Hindlimb muscle (tissue), 1 donor: ENCODE data around the gene PRCC. TPM values are rescaled to one million over a fixed set of nuclear protein-coding genes. Genes with fewer than 3 reads are reported as not detected.
"Not testable (repeated sequence)": the region's sequence is repeated elsewhere in the genome, so short reads cannot be mapped to it uniquely, and the experiment has no call there.

Source experiments
- DNase-seq: peaks from one replicate; pipeline ENCODE4 v3.0.0-alpha.2; 2013
- polyA plus RNA-seq: library from polyadenylated mRNA; unstranded; fragments of 120-200 nt; gene quantifications from one replicate; pipeline ENCODE4 v1.2.1, GENCODE V29; 2013; ENCODE audit not compliant: insufficient read length

Gene PRCC
- polyA plus RNA-seq, 1 donor = 64.9 TPM

DNA sequence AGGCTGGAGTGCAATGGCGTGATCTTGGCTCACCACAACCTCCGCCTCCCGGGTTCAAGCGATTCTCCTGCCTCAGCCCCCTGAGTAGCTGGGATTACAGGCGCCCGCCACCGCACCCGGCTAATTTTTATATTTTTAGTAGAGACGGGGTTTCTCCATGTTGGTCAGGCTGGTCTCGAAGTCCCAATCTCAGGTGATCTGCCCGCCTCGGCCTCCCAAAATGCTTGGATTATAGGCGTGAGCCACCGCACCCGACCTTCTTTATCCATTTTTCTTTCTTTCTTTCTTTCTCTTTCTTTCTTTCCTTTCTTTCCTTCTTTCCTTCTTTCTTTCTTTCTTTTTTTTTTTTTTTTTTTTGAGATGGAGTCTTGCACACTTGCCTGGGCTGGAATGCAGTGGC, 2.2 kb upstream of the PRCC start:
- not testable (repeated sequence) for DNase-seq

- no peak for DNase-seq
These were observed 1.7 kb upstream of the PRCC start for GRCh38 chr1:156765666-156766065.

DNA sequence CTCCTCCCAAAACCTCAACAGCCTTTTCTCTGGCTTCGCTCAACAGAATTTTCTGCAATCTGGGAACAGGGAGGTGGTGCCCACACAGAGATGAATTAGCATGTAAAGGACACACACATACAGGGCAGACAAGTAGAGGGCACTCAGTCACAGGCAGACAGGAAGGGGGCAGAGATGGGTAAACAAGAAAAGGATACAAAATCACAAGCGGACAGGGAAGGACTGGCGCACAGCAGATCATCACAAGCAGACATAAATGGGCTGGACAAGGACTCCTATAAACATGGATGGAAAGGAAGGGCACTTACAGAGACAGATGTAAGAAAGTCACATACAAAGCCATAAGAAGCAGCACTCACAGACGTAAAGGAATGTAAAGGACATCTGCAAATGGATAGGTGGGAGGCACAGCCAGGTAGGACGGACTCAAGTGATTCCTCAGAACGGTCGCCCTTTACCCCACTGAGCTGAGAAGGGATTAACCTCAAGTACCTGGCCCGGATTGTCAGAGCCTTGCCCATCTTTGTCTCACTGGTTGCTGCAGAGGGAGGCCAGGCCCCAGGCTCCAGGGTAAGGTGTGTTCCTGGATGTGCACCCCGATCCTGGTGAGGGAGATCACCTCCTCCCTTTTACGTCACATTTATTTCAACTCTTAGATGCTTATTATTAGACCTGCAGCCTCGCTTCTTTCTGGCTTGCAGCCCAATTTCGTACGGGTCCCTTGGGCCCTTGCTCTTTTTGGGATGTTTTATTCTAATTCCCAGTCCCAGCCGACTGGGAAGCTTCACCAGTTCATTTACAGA, 836 bp upstream of the PRCC start:
- no peak for DNase-seq

DNA sequence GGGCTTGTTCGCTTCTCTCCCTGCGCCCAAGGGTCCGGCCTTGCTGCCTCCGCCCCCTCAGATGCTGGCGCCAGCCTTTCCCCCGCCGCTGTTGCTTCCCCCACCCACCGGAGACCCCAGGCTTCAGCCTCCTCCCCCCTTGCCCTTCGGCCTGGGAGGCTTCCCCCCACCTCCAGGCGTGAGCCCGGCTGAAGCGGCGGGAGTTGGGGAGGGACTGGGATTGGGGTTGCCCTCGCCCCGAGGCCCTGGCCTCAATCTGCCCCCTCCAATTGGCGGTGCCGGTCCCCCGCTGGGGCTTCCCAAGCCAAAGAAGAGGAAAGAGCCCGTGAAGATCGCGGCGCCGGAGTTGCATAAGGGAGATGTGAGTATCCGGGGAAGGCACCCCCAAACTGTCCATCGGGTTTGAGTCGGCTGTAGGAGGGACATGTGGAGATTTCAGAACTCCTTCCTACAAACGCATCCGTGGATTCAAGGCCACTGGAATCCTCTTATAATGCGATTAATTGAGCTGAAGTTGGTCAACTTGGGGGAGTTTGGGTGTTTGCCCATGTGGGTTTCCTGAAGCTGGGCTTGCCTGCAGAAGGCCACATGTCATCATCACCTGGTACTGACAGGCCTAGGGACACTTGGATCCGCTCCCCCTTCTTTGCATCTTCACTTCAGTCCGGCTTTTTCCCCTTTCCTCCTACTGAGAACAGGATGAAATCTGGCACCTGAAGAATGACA, 707 bp downstream of the PRCC start:
- DNase-seq = no peak

DNA sequence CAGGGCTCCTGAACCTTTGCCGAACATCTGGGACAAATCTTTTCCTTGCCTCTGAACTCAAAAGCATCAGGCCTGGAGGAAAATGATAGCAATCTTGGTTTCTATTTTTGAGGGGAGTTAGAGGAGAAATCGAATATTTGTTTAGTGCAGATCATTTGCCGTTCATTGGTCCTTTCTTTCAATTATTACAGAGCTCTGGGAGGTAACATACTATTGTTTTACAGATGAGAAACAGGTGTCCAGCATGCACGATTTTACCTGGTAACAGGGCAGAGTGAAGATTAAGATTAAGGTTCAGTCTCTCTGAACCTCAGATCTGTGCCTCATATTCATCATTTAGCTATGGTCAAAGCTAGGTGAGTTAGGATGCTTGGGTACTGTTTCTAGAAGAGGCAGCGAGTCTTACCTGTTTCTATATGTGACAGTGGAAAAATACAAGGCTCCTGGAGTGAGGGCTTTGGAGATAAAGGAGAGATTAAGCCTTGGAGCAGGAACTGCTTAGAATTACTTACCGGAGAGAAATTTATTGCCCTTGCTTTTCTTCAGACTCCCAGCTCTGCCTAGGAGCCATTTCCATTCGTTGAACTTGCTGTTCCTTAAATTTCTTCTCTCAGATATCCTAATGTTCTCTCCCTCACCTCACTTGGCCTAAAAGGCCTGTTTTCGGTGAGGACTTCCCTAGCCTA, 1.4 kb downstream of the PRCC start:
- DNase-seq = no peak

- DNase-seq = no peak
These were observed 4.9 kb downstream of the PRCC start for GRCh38 chr1:156772222-156772621.

DNA sequence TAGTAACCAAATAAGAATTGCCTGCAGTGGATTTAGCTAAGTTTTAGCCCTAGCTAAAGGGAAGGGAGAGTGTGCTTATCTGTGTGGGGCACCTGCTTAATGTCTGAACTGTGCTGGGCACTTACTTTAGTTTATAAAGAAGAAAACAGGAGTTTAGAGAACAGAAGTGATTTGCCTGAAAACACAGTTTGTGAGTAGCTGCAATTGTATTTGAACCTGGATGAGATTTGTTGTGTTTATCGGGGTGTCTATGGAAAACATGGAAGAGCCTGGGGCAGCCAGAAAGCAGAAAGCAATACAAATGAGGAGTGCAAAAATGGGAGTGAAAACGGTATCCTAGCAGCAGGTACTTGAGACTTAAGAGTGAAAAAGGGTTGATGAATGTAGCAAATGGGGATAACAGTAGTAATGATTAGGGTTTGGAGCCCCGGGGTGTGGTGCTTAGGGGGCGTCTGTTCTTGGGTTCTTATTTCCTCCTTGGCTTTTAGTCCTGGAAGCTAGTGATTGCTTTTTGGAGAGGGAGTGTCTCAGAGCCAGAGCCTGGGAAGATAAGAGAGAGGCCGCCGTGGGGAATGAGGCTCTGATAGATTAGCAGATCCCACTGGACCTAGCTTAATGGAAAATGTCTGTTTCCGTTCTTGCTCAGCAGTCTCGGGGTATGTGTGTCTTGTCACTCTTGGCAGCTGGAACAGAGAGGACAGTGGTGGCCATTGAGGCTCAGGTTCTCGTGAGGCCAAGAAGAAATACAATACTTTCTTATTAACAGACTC, 5.6 kb downstream of the PRCC start:
- DNase-seq = no peak

DNA sequence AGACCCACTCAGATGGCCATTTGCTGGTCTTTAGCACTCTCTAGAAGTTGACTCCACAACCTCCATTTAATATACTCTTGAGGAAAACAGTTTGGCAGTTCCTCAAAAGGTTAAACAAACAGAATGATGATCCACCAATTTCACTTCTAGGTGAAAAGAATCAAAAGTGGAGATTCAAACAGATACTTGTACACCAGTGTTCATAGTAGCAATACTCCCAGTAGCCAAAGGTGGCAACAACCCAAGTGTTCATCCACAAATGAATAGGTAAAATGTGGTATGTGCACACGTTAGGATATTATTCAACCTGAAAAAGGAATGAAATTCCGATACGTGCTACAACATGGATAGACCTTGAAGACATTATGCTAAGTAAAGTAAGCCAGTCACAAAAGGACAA, 6.3 kb downstream of the PRCC start:
- DNase-seq = no peak

DNA sequence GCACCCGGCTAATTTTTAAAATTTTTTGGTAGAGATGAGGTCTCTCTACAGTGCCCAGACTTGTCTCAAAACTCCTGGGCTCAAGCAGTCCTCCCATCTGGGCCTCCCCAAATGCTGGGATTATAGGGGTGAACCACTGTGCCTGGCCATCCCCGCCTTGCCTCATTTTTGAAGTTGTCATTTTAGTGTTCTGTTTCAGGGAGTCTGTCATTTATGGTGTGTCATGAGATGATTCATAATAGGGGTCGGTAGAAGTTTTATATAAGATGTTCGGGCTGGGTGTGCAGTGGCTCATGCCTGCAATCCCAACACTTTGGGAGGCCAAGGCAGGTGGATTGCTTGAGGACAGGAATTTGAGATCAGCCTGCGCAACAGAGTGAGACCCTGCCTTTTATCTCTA, 8.5 kb downstream of the PRCC start:
- DNase-seq = no peak

GRCh38 chr1:156776942-156777341, 9.6 kb downstream of the PRCC start:
- DNase-seq = no peak

DNA sequence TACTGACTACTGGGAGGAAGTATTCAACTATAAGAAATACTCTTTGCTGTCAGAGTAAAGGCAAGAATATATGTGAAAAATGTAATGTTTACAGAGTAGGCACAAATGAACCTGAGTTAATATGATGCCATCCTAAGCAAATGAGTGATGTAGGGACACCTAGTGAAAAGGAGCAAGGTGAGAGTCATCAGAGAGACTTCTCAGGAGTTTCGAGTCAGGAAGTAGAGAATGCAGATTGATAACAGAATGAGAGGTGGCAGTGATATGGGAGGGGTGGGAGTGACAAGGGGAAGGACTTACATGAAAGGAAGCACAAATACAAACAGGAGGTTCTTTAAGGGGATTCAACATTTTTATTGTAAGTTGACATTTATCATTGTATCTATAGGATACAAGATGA, 10.2 kb downstream of the PRCC start:
- DNase-seq = no peak

DNA sequence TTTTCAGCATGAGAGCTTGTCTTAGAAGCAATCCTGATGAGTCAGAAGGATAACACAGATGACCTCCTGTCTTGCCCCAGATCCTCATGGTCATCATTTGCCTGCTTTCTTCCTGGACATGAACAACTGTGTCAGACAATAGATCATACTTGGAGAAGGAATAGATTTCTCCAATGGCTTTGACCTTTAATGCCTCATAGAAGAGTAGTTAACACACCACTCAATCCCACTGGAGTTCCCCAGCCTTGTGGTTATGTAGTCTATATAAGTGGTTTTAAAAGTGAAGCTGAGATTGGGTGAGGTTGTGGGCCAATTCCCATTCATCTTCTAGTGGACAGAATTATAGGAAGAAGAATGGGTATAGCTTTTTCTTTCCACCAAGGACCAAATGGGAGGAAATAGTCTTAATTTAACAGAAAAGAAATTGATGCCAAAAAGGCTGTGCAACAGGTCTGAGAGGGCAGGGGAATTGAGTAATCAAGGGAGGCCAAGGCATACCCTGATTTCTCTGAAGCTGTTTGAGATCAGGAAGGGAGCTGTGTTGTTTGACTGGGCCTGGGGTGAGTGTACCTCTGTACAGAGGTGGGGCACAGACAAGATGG, 14.4 kb downstream of the PRCC start:
- DNase-seq = no peak

DNA sequence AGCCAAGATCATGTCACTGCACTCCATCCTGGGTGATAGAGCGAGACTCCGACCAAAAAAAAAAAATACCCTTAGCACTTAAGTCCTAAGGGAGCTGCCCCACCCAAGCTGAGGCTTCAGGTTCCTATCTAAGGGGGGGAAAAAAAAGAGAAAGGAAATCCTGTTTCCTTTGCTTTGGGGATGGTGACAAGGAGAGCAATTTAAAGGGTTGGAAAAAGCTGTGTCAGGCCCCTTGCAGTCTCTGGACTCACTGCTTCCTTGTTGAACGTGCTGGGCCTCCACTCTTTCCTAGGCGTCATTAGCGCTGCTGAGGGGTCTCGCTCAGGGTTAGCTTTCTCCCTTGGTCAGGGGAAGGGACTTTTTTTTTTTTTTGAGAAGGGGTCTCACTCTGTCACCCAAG, 18.1 kb downstream of the PRCC start:
- no peak for DNase-seq

- no peak for DNase-seq
These were observed 19.3 kb downstream of the PRCC start for GRCh38 chr1:156786640-156787039.

DNA sequence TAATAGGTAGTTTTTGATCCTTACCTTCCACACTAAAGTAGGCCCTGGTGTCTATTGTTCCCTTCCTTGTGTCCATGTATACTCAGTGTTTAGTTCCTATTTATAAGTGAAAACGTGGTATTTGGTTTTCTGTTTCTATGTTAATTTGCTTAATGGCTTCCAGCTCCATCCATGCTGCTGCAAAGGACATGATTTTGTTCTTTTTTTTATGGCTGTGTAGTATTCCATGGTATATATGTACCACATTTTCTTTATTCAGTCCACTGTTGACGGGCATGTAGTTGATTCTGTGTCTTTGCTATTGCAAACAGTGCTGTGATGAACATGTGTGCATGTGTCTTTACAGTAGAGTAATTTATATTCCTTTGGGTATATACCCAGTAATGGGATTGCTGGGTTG, 20.8 kb downstream of the PRCC start:
- no peak for DNase-seq

DNA sequence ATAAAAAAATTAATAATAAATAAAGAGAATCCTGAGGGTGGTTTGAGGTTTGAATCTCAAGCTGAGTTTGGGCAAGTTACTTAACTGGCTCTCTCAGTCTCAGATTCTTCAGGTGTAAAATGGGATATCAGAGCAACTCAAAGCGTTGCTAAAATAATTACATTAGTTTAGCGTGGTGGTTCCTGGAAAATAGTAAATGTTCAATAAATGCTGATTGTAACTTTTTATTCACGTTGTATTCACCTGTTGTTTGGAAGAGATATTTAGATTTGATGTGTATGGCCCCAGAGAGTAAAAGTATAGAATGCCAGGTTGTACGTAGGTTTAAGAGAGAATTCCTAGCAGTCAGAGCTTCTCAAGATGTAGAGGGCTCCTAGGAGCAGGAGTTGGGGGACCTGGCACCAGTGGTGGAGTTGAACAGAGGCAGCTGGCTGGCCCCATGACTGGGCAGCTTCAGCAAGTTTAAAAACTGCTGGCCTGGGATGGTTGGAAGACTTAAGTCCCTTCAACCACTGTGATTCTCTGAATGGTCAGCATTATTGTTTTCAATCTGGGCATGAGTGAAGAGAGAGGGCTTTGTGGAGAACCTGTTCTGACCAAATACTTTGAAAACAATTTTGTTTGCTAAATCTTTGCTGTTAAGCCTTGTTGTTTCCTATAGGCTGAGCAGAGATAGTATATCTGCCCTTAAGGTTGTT, 22.4 kb downstream of the PRCC start:
- no peak for DNase-seq

DNA sequence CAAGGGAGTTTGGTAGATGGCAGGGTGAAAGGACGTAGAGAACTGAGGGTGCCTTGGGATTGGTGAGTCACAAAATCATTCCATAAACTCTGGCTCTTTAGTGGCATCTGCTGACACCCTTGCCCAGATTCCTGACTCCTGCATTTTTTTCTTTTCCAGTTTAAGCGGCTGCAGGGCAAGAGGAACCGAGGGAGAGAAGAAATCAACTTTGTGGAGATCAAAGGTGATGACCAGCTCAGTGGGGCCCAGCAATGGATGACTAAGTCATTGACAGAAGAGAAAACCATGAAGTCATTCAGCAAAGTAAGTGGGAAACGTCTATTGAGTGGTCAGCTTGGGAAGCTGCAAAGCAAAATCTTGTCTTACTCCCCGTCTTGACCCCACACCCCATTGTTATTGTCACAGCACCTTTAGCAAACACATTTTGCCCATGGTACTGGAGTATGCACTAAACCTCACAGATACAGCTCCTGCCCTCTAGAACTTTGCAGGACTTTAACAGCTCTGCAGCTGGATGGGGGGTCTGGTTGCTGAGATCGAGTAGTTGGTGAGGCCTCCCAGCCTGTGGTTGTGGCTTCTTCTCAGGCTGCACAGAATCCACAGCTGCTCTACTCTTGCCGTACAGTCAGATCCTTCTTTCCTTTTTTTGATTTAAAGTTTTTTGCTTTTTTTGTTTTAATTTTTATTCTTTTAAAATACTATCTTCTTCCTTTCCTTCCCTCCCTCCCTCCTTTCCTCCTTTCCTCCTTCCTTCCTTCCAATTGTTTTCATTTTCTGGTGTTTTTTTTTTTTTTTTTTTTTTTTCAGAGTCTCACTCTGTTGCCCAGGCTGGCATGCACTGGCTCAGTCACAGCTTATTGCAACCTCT, 27.4 kb downstream of the PRCC start:
- no peak for DNase-seq

DNA sequence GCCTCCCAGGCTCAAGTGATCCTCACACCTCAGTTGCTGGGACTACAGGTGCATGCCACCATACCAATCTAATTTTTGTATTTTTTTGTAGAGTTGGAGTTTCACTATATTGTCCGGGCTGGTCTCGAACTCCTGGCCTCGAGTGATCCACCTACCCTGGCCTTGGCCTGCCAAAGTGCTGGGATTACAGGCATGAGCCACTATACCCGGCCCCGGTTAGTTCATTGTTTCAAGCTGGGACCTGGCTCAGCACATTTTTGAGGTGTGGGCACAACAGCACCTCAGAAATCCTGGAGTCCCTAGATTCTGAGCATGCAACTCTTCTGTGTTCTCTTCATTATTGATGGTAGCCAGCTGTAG, 28.0 kb downstream of the PRCC start:
- DNase-seq = no peak

- DNase-seq = no peak
These were observed 28.5 kb downstream of the PRCC start for GRCh38 chr1:156795787-156796186.

DNA sequence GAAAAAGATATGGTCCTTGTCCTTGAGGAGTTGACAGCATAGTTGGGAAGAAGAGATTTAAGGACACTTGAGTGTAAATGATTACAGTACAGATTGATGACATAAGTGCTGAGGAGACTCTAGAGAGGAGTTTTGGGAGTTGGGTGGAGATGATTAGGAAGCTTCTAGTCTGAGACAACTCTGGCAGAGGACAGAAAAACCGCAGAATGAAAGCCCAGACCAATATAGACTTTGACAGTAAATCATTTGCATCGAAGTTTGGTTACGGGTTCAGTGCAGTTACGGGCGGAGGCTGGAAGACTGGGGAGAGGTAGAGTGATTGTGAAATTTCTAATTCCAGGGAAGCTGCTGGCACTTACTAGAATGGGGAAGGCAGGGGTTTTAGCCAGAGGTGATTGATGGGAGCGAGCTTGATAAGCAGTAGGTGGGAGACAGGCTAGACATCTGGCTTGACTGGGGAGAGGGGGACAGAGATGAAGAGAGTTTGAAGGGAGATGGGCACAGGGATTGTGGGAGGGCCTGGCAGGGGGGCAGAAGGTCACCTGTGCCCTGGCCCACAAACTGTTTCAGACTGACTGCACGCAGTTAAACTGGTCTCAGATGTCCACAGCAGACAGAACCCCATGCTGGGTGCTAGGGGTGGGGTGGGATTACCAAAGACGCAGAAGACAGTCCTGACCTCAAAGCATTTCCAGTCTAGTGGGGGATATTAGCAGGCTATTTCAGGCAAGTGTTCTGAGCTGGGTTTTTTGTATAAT, 29.2 kb downstream of the PRCC start:
- DNase-seq = no peak
